HG03066 (cell line): ENCODE results near the gene LCN9.
"Not testable (repeated sequence)": the region's sequence is repeated elsewhere in the genome, so short reads cannot be mapped to it uniquely, and the experiment has no call there.

Experiments used
- ATAC-seq: cut with Tn5 transposase; IDR thresholded peaks from one replicate; pipeline ENCODE4 v1.9.1; 2021; ENCODE audit warnings: low read depth; ENCODE audit not compliant: unreplicated experiment

Gene LCN9

DNA sequence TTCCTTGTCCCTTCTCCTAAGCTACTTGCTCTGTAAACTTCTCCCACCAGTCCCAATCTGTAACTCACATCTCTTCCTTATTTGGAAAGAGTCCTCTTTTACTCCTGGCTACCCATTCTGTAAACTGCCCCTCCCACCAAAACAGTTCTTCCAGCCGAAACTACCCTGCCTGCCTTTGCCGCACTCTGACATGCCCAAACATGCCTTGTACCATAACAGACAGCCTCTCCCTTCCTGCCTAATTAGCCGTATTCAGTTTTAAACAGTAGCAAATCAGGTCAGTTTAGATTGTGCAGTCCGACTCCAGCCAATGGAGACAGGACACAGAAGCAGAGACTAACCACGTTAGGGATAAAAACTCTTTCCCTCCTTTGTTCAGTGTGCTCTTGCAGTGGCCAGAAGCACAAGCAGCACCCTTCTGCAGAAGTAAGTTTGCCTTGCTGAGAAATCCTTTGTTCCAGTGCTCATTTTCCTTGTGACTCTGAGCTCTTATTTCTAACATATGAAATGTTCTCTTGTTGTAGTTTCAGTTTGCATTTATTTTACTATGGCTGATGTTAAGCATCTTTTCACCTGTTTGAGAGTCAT, 18.4 kb upstream of the LCN9 start:
- ATAC-seq, result no peak

GRCh38 chr9:135647884-135648283, 15.2 kb upstream of the LCN9 start:
- ATAC-seq, result no peak

DNA sequence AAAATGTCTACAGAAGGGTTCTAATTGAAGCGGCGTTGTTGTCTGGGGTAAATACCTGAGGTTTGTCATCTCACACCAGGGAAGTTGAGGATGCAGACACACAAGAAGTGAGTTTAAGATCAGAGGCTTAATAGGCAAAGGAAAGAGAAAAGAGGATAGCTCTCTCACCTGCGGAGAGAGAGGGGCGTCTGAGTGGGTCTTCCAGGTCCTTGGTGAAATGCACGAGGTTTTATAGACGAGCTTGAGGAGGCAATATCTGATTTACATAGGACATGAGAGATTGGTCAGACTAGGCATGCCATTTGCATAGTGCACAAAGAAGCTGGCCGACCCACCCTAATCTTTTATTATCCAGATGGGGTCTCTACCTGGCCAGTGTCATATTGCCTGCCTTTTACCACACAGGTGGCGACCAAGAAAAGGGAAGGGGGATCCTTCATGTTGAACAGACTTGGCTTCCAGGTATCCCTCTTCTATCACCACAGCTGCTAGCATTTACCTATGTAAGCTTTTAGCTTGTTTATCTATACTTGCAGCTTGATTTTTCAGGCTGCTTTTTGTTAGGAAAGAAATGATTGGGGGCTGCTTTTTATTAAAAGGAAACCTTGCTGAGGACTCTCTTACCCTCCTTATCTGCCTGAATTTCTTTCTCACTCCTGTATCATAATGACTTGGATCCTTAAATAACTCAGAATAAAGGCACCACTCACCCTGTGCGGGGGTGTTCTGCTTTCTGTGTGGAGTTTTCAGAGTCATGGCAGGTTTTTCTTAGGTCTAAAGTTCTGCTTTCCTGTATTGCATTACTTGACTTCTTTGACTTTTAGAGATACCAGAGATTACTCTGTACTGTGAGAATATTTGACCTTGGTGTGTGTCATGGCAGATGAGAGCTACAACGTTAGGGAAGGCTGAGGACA, 14.4 kb upstream of the LCN9 start:
- ATAC-seq, result no peak

DNA sequence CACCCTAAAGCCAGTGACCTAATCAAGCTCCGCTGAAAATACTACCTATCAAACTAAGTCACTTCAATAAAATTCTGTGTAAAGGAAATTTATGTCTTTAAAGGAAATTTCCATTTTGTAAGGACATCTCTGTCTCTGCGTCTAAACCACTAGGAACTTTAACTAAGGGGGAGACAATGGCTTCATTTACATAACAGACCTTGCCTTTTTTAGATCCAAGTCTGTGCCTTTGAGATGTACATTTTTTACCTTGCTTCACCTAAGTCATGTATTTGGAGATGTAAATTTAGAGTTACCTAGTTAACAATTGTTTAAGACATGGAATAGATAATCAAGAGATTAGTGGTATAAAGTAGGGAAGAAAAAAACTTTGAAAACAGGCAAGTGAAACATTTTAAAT, 13.6 kb upstream of the LCN9 start:
- ATAC-seq, result no peak

- no peak for ATAC-seq
Measured at GRCh38 chr9:135650408-135650807, 12.7 kb upstream of the LCN9 start.

- no peak for ATAC-seq
Measured at GRCh38 chr9:135655317-135655716, 7.8 kb upstream of the LCN9 start.

GRCh38 chr9:135657416-135657815, 5.7 kb upstream of the LCN9 start:
- ATAC-seq, result no peak

DNA sequence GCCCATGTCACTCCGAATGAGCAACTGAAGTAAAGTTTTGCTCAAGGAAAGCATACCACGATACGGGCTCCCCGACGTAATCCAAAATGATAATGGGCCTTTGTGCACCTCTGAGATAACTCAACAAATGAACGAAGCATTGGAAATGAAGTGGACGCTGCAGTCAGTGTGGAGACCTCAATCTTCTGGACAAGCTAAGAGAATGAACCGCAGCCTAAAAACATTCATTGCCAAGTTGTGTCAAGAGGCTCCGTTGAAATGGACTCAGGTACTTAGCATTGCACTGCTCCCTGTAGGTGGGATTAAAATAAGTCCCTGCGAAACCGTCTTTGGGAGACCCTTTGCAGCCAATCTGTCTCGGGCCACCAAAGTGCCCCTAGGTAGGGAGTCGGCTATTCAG, 3.9 kb upstream of the LCN9 start:
- no peak for ATAC-seq

DNA sequence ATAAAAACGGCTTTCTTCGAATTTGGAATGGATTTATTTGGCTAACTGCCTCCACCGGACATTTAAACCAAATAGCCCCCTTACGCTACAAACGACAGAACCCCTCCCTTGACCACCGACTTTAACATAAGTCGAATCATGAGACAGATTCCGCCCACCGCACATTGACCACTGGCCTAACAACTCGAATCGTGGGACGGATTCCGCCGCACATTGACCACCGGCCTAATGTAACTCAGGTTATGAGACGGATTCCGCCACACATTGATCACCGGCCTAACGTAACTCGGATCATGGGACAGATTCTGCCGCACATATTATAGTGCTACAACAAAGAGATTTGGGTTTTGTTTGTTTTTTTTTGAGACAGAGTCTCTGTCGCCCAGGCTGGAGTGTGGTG, 2.7 kb upstream of the LCN9 start:
- no peak for ATAC-seq

DNA sequence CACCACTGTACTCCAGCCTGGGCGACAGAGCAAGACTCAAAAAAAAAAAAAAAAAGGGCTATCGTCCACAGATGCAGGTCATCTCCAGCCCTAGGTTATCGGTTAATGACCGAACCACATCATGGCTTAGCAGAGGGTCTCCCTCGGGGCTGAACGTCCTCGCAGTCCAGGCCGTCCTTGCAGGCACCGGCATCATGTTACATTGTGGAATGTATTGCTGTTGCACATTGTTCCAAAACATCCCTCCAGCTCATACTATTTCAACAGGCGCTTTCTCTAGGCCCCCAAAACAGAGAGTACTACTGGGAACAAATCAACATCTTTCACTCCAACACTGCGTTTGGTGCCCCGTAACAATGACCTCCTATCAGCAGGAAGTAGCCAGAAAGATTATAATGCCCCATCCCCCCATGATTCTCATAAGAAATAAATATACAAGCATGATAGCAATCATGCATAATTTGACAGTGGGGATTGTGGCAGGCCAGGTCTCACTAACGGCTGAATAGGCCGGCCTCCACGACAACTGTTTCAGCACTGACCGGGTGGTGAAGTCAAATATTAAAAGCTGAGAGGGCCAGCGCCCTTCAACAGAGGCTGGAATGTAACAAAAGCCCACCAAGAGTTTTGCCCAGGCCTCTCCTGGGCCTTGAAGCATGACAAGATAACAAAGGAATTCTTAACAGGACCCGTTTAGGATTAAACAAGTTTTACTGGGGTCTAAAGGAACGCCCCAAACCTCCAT, 1.1 kb upstream of the LCN9 start:
- ATAC-seq, result no peak

DNA sequence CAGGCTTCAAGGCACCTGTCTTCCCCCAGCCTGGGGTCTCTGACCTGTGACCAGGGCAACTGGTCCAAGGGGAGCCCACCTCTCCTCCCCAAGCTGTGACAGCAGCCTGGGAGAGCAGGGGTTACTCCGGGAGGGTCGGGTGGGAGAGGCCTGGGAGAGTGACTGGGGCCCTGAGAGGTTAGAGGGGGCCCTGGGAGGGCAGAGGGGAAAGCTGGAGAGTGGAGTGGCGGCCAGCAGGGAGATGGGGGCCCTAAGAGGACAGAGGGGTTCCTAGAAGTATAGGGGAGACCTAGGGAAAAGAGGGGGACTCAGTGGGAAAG, 302 bp downstream of the LCN9 start:
- ATAC-seq, result no peak

DNA sequence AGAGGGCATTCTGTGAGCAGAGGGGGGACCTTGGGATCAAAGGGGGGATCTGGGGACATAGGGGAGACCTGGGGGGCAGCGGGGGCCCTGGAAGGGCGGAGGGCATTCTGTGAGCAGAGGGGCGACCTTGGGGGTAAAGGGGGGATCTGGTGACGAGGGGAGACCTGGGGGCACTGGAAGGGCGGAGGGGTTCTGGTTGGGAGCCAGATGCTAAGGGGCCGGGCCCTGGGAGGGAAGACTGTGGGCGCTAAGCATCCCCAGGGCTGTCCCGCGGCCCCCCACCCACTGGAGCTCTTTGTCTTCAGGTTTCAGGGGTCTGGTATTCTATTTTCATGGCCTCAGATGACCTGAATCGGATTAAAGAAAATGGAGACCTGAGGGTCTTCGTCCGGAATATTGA, 748 bp downstream of the LCN9 start:
- ATAC-seq, result no peak

DNA sequence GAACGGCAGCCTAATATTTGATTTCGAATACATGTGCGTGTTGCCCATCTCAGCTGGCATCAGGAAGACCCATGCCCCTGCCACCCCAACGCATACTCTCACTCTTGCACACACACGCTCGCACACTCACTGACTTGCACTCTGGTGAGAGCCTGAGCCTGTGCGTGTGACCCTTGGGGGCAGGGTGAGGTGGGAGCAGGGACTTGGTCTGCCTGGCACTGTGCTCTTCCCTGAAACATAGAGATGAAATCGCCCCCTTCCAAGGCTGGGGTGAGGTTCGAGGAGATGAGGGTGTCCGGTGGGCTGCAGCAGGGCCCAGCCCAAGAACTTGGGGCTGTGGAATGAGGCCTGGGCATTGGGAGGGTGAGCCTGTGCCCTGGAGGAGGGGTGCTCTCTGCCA, 1.2 kb downstream of the LCN9 start:
- ATAC-seq, result no peak

GRCh38 chr9:135664801-135665794, 2.0 kb downstream of the LCN9 start:
- no peak for ATAC-seq

DNA sequence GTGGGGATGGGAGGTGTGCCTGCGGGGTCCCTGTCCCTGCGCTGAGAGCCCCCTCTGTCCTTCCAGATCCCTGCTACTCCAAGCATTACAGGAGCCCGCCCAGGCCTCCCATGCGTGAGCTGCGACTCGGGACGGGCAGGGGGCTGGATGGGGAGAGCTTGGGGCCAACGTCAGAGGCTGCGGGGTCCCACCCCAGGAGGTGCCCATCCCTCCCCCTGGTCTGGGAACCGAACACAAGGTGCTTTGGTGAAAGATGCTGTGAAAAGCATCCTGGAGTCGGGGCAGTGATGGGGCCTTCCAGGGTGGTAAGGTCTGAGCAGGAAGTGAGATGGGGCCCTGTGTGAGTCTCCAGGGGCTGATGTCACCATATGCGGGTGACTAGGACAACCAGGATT, 2.7 kb downstream of the LCN9 start:
- no peak for ATAC-seq

GRCh38 chr9:135666534-135667462, 3.7 kb downstream of the LCN9 start:
- ATAC-seq, result no peak

DNA sequence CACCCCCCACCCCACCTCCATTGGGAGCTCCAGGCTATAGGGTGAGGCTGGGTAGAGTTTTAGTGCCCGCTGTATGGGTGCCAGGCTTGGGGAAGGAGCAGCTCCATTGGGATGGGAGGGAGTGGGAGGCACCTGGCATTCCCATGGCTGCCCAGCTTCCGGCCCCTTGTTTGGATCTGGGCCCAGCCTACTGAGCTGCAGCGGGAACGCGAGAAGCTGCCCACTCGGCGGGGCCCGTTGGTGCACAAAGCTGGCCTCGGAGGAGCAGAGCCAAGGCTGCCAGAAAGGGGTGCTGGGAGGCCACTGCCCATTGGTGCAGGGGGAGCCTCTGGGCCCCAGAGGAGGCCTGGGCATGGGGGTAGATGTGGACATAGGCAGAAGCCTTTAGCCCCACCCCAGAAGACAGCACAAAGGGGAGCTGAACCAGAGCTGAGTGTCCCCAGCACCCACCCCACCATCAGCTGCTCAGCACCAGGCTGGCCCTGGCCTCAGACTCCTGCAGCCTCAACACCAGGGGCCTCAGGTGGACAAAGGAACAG, 4.4 kb downstream of the LCN9 start:
- no peak for ATAC-seq

GRCh38 chr9:135669018-135669417, 5.9 kb downstream of the LCN9 start:
- not testable (repeated sequence) for ATAC-seq

GRCh38 chr9:135669616-135670285, 6.6 kb downstream of the LCN9 start:
- ATAC-seq, result no peak
